NCI-H2029 treated with DMSO at 0.1 percent for 48 hours (cell line): ENCODE measurements around the gene AUTS2.
A peak's percentile ranks its signal among the peaks of the same experiment; 100 is the strongest.

Experiments
- DNase-seq: peaks from one replicate; lab custom pipeline; 2025; lab: John Stamatoyannopoulos, UW

Gene AUTS2

GRCh38 chr7:70498232-70498992 is 900.1 kb downstream of the AUTS2 start:
- peak; percentile 12 for DNase-seq

DNA sequence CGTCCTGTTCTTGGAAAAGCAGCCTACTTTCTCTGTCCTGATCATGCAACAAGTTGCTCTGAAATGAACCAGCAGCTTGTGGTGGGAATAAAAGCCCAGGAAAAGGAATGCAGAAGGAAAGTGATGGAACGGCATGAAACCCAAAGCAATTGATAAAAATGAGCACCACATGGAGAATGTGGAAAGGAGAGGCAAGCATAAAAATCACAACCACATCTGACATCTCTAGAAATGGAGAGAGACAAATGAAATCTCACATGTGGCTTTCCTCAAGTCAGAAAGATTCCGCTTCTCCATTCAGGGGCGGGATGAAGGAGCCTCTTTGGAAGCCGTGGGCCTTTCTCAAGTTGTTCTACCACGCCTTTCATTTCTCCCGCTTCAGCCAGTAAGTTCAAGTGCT is 902.0 kb downstream of the AUTS2 start:
- no peak for DNase-seq

DNA sequence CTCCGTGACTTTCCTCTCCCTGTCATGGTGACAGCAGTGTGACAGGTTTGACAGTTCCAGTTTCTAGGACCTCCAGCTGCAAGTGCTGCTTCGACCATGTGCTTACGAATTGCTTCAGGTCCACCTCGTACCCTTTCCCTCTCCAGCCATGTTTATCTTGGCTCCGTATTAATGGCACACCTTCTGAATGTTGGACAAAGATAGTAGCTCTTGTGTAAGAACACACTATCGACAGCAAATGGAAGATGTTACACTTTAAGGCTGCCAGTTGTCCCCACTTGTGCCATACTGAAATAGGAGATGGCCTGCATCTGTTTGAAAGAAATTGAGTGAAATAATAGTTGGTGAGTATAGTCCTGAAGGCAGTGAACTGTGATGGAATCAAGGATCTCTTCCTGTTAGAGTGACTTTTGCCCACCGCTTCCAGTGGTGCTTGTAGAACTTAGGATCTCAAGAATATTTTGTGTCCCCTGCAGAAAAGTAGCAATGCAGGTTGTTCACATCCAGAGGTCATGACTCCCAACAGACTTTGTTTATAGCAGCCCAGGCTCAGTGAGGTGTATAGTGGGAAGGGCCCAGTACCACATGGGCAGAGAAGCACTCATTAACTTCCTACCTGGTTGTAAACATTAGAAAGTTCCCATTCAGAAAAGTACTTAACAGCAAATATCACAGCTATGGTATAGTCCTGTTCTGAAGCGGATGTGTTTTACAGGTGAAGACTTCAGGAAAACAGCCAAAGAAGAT is 904.0 kb downstream of the AUTS2 start:
- DNase-seq = peak; percentile 13

GRCh38 chr7:70504254-70504653 is 906.0 kb downstream of the AUTS2 start:
- no peak for DNase-seq

GRCh38 chr7:70505468-70505867 is 907.2 kb downstream of the AUTS2 start:
- no peak for DNase-seq

GRCh38 chr7:70505886-70506285 is 907.6 kb downstream of the AUTS2 start:
- no peak for DNase-seq

DNA sequence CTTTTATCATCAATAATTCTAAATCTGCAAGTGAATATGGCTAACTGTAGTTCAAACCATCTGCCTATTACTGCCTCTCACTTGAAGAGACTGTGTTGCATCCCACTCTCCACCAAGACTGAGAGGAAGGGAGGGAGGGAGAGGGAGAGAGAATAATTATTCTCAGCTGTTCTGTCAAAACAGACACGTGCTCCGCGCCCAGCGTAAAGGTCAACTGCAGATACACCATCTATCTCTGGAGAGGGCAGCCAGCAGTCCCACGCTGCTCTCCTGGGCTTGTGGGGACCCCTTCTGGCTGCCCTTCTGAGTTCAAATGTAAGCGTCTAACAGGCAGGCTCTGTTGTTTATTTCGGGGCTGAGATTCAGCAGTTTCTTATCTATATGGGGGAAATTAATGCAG is 908.2 kb downstream of the AUTS2 start:
- no peak for DNase-seq

DNA sequence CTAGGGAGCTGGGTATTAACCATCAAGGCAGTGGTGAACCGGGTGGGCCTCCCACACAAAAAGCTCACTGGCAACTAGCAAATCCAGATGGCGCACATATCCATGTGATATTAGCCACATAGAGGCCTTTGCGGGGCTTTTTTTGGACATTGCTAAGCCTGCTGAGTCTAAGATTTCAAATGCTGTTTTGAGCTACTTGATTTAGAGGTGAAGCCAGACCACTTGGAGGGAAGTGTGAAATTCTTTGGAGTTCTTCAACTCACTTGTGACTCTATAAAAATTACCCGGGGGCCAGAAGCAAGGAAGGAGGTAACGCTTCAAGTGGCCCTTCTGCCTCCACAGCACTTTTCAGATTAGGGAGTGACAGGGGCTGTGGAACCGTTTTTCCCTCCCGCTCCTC is 913.9 kb downstream of the AUTS2 start:
- no peak for DNase-seq

- no peak for DNase-seq
Measured at GRCh38 chr7:70512761-70513160, 914.5 kb downstream of the AUTS2 start.

- no peak for DNase-seq
Measured at GRCh38 chr7:70520611-70521010, 922.3 kb downstream of the AUTS2 start.

GRCh38 chr7:70523249-70523988 is 925.1 kb downstream of the AUTS2 start:
- no peak for DNase-seq

GRCh38 chr7:70523989-70524351 is 925.7 kb downstream of the AUTS2 start:
- DNase-seq = no peak

- DNase-seq = no peak
Measured at GRCh38 chr7:70525991-70526390, 927.7 kb downstream of the AUTS2 start.

GRCh38 chr7:70527520-70528115 is 929.3 kb downstream of the AUTS2 start:
- DNase-seq = no peak

GRCh38 chr7:70529436-70529835 is 931.2 kb downstream of the AUTS2 start:
- no peak for DNase-seq

DNA sequence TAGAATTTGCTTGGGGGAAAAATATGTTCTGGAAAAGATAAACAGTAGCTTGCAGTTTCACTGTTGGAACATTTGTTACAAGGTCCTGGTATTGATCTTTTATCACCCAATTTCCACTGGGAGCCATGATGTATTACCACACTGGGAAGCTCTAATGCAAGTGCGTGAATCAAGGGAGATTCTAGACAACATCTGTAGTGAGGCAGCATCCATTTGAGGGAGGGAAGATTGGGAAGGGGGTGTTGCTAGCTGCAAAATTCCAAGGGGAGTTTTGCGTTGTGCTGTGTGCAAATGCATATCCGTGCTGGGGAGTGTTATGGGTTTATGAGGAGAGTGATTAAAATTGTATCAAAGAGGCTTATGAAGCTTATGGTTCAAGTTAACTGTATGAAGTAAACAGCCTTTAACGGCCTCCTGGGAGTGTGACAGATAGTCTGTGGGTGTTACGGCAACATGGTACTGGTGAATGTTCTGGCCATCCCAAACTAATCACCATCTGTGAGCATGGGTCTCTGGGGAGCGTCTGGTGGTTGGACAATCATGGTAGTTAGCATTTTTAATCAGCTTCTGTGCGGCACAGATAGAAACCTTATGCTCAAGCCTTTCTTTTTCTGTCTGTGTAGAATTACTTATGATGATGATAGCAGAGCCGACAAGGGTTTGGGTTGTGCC is 931.8 kb downstream of the AUTS2 start:
- no peak for DNase-seq

DNA sequence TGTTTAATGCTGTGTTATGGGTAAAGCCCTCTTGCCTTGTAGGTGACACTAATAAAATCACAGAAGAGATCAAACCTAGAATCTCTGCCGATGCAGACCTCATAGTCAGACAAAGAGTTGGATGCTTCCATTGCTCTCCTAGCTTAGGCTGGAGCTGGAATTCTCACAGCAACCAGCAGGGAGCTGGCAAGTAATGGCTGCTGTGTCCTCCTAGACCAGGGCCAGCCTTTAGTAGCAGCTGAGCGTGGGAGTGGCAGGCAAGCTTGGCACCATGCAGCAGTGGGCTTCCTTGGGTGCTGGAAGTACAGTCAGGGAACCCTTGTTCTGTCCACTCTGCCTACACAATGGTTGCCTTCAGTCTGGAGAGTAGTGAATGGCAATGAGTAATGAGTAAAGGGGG is 935.3 kb downstream of the AUTS2 start:
- no peak for DNase-seq

- no peak for DNase-seq
Measured at GRCh38 chr7:70539205-70539604, 940.9 kb downstream of the AUTS2 start.

DNA sequence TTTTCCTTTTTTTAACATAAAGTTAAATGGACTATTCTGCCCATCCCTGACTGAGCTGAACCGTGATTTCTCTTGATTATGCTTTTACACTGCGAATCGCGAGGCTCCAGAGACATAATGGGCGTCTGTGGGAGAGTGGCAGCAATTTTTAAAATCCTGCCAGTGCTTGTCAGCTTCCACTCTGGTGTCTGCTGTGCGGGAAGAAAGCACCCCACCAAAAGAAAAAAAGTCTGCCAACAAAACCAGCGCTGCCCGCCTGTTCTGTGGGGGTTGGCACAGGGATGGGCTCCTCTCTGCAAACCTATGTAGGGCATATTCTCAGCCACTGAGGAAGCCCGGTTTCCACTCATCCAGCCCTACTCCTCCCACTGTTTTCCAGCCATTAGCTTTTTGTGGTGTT is 941.3 kb downstream of the AUTS2 start:
- no peak for DNase-seq

DNA sequence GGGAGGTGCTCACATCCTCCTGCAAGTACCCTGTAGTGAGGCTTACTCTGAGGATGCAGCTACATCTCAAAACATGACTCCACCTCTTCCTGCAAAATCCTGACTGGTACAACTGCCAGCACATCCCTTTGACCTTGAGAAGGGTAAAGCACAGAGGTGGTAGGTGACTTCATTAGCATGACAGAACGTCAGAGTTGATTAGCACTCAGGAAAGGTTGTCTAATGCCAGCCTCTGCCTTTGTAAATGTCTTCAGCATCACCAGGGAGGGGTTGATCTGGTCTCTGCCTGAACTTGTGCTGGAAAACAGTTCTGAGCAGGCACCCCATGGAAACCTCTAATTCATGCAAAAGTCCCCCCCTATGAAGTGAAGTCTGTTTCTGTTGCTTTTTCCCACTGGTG is 942.4 kb downstream of the AUTS2 start:
- DNase-seq = no peak

- DNase-seq = no peak
Measured at GRCh38 chr7:70542750-70543376, 944.6 kb downstream of the AUTS2 start.

DNA sequence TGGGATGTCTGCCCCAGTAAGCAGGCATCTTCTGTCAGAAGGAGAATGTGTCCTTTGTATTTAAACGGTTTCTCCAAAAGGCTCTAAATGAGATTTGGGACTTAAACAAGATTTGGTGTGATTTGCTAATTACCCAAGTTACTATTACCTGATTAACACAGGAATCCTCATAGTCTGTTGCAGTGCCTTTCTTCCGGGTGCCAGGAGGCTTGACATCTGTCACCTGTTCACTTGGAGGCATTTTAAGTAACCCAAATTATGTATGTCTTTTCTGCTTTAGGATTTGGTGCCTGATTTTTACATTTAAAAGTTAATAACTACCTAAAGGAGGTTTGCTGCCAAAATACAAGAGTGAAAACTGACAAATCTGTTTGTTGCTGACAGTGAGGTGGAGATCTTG is 945.7 kb downstream of the AUTS2 start:
- DNase-seq = no peak
